PC-9 (cell line): Measurements from ENCODE around the gene SRPK2. TPM values are rescaled to one million over a fixed set of nuclear protein-coding genes. Genes with fewer than 3 reads are reported as not detected.
"Not testable (repeated sequence)": the region's sequence is repeated elsewhere in the genome, so short reads cannot be mapped to it uniquely, and the experiment has no call there.

Experiments used
- BruUV-seq: library from RNA; stranded (reverse); fragments of 400-500 nt; replicated peaks from 2 replicates; lab custom pipeline; 2021; lab: Mats Ljungman, UMichigan
- CTCF ChIA-PET: fragments of 300-600 bp; sonication (Branson Sonifier 250); formaldehyde crosslinking; loops from one replicate; lab custom pipeline; 2022; ENCODE audit warnings: antibody characterized with exemption; lab: Charles Lee
- POLR2A ChIA-PET: fragments of 300-600 bp; sonication (Branson Sonifier 250); formaldehyde crosslinking; loops from one replicate; lab custom pipeline; 2022; ENCODE audit warnings: antibody characterized with exemption; ENCODE audit not compliant: unreplicated experiment; lab: Charles Lee
- DNase-seq, 2 experiments: peaks; one replicate each; pipeline versions ENCODE4 v3.0.0 to v3.0.0-alpha.2; 2015 to 2022; ENCODE audit warnings: mixed read lengths in 1 of 2
- H2AFZ ChIP-seq: fragments of 200-600 bp; sonication (generic); 2 replicates; pipeline ENCODE4 v1.8.1; 2017; ENCODE audit warnings: antibody characterized with exemption
- H3F3A ChIP-seq: fragments of 200-600 bp; sonication (generic); 2 replicates; pipeline ENCODE4 v1.8.1; 2017; ENCODE audit warnings: antibody characterized with exemption, mild to moderate bottlenecking, low read depth; ENCODE audit not compliant: insufficient read depth
- H3K27ac ChIP-seq: fragments of 200-600 bp; sonication (generic); 2 replicates; pipeline ENCODE4 v1.6.1; 2016; ENCODE audit warnings: mixed run types
- H3K27me3 ChIP-seq: fragments of 200-600 bp; sonication (generic); 2 replicates; pipeline ENCODE4 v1.6.1; 2016; ENCODE audit warnings: low read depth, mixed run types; ENCODE audit not compliant: insufficient read depth
- H3K36me3 ChIP-seq: fragments of 200-600 bp; sonication (generic); 2 replicates; pipeline ENCODE4 v1.6.1; 2016; ENCODE audit warnings: low read depth, mixed run types
- H3K4me1 ChIP-seq: fragments of 200-600 bp; sonication (generic); replicated peaks from 2 replicates; pipeline ENCODE4 v1.6.1; 2016; ENCODE audit warnings: mixed run types; ENCODE audit not compliant: insufficient read depth
- H3K4me2 ChIP-seq: fragments of 200-600 bp; sonication (generic); 2 replicates; pipeline ENCODE4 v1.6.1; 2017; ENCODE audit warnings: mixed run types
- H3K4me3 ChIP-seq: fragments of 200-600 bp; sonication (generic); 2 replicates; pipeline ENCODE4 v1.6.1; 2016; ENCODE audit warnings: mixed run types
- H3K79me2 ChIP-seq: fragments of 200-600 bp; sonication (generic); 2 replicates; pipeline ENCODE4 v1.6.1; 2017; ENCODE audit warnings: low read depth, mixed run types
- H3K9me2 ChIP-seq: fragments of 200-600 bp; sonication (generic); 2 replicates; pipeline ENCODE4 v1.8.1; 2017; ENCODE audit warnings: mild to moderate bottlenecking; ENCODE audit not compliant: insufficient read depth
- H3K9me3 ChIP-seq: fragments of 200-600 bp; sonication (generic); 2 replicates; pipeline ENCODE4 v1.8.1; 2016; ENCODE audit warnings: low read depth; ENCODE audit not compliant: insufficient read depth
- H4K20me1 ChIP-seq: fragments of 200-600 bp; sonication (generic); 2 replicates; pipeline ENCODE4 v1.8.1; 2017; ENCODE audit not compliant: insufficient read depth
- EZH2 ChIP-seq: fragments of 200-600 bp; sonication (generic); IDR thresholded peaks from 2 replicates; pipeline ENCODE4 v1.8.0; 2017; ENCODE audit warnings: antibody characterized with exemption, low read depth
- intact Hi-C: fragments of 100-400 bp; cut with micrococcal nuclease; formaldehyde crosslinking; loops from one replicate; pipeline ENCODE4 v1.10.0; 2022; ENCODE audit not compliant: unreplicated experiment
- total RNA-seq: library from RNA; stranded (reverse); gene quantifications from 2 replicates; pipeline ENCODE4 v1.2.3, GENCODE V29; 2021
- TF ChIP-seq, protein P1 (sequence below): fragments of 200-600 bp; sonication (generic); conservative IDR thresholded peaks from 2 replicates; pipeline ENCODE4 v1.6.1; 2017; ENCODE audit warnings: mixed run types, antibody characterized with exemption, mild to moderate bottlenecking, moderate library complexity

Gene SRPK2
- total RNA-seq, 1 experiment from 2014 or later, result 60.6 TPM

GRCh38 chr7:105195891-105196290 lies 192.8 kb downstream of the SRPK2 start:
- BruUV-seq, result no TSS peak
- Histone ChIP-seq H3K27me3 (no peaks in the 10 kb centered on the region), H3K36me3 (no peaks in the 10 kb centered on the region), H3K27ac (no peak overlapping the region), H2AFZ (no peak overlapping the region), H3F3A (no peaks in the 10 kb centered on the region), H4K20me1 (no peaks in the 10 kb centered on the region), H3K4me3 (no peak overlapping the region), H3K79me2 (no peaks in the 10 kb centered on the region; the same call in 1 of the 2 replicates), H3K4me2 (no peak overlapping the region), H3K9me2 (no peaks in the 10 kb centered on the region), H3K4me1 (no peaks in the 10 kb centered on the region), H3K9me3 (no peaks in the 10 kb centered on the region)
- TF ChIP-seq, protein P1, sequence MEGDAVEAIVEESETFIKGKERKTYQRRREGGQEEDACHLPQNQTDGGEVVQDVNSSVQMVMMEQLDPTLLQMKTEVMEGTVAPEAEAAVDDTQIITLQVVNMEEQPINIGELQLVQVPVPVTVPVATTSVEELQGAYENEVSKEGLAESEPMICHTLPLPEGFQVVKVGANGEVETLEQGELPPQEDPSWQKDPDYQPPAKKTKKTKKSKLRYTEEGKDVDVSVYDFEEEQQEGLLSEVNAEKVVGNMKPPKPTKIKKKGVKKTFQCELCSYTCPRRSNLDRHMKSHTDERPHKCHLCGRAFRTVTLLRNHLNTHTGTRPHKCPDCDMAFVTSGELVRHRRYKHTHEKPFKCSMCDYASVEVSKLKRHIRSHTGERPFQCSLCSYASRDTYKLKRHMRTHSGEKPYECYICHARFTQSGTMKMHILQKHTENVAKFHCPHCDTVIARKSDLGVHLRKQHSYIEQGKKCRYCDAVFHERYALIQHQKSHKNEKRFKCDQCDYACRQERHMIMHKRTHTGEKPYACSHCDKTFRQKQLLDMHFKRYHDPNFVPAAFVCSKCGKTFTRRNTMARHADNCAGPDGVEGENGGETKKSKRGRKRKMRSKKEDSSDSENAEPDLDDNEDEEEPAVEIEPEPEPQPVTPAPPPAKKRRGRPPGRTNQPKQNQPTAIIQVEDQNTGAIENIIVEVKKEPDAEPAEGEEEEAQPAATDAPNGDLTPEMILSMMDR, result no peak
- no peak for TF ChIP-seq EZH2
- ChIA-PET CTCF (no interaction called here), POLR2A (no interaction called here)
- no peak for DNase-seq
- intact Hi-C loops, result no loop called here

- H3K4me3 ChIP-seq, H3K79me2 ChIP-seq, H3K9me3 ChIP-seq, H3K9me2 ChIP-seq, H4K20me1 ChIP-seq, POLR2A ChIA-PET, H3K4me2 ChIP-seq, CTCF ChIA-PET, H3K27me3 ChIP-seq, H3K36me3 ChIP-seq, H3K4me1 ChIP-seq, intact Hi-C loops, BruUV-seq, H3F3A ChIP-seq, H2AFZ ChIP-seq, H3K27ac ChIP-seq: not testable (repeated sequence)
- peak in 1 of 2 experiments; percentile 0 for DNase-seq
These were observed 193.8 kb downstream of the SRPK2 start for GRCh38 chr7:105194959-105195358.

DNA sequence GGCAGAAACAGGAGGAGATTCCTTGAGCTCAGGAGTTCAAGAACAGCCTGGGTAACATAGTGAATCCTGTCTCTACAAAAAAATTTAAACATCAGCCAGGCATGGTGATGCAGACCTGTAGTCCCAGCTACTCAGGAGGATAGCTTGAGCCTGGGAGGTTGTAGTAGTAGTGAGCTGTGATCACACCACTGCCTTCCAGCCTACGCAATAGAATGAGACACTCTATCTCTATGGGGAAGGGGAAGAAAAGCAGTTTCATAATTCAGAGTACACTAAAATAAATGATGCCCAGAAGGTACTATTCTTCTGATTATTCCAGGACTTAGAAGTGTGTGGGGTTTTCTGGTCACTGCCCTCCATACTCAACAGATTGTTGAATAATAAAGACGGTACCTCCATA lies 197.4 kb downstream of the SRPK2 start:
- POLR2A ChIA-PET, result no interaction called here
- Histone ChIP-seq H4K20me1 (no peaks in the 10 kb centered on the region), H3F3A (no peaks in the 10 kb centered on the region), H3K27ac (no peak overlapping the region), H3K4me1 (no peaks in the 10 kb centered on the region), H3K4me3 (no peak overlapping the region), H3K4me2 (no peak overlapping the region), H3K9me3 (no peaks in the 10 kb centered on the region), H3K27me3 (no peaks in the 10 kb centered on the region), H3K36me3 (no peaks in the 10 kb centered on the region), H3K9me2 (no peaks in the 10 kb centered on the region), H2AFZ (no peak overlapping the region), H3K79me2 (no peaks in the 10 kb centered on the region; the same call in 1 of the 2 replicates)
- CTCF ChIA-PET, result interaction anchor here (0.6 kb wide), 1 partner anchor 239 kb away, joined by 3 read pairs; no protein-coding TSS in a partner anchor
- DNase-seq, result peak in 1 of 2 experiments; percentile 8
- intact Hi-C loops, result no loop called here
- BruUV-seq, result no TSS peak
- no peak for TF ChIP-seq EZH2
- TF ChIP-seq, protein P1, result no peak
